Smooth muscle cell of the pulmonary artery (primary cell): ENCODE measurements around the gene IL1RAPL1. TPM values are rescaled to one million over a fixed set of nuclear protein-coding genes. Genes with fewer than 3 reads are reported as not detected.

ENCODE experiments used
- total RNA-seq: library from RNA; depleted of rRNA; stranded (reverse); fragments of >200 nt; gene quantifications from 2 replicates; pipeline ENCODE4 v1.2.3, GENCODE V29; 2014

The IL1RAPL1 gene
- total RNA-seq: 0.69 and 0.78 TPM in 2 replicates

DNA sequence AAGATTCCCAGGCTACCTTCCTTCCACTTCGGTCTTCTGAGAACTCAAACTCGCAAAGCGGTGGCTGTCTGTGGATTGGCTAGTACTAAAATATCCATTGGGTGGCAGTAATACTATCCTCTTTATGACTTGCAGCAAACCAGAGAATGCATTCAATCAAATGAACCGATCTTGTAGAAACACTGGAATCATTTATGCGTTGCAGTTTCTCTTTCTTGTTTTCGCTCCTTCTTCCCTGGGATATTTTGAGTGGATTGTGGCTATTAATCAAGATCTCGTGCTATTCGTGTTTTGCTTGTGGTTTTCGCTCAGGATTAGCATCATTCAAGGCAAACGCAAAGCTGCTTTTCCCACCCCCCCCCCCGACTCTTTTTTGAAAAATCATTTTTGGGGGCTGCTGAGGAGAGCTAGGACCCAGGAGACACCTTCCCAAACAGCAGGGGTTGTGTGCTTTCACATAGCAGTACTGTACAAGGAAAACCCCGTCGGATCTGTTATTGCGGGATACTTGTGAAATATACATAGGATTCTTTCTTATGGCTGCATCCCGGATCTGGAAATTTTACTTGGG, at the start of gene IL1RAPL1:
Gene IL1RAPL1, plus strand, starts transcription at position 466 of the 571 bp plus-strand sequence.

